H1 (cell line): Measurements from ENCODE around the gene NAA60. TPM values are rescaled to one million over a fixed set of nuclear protein-coding genes. Genes with fewer than 3 reads are reported as not detected.

Source experiments
- CTCF ChIP-seq, 3 experiments: IDR thresholded peaks; 1 replicate in 2 of 3; 2 replicates in 1 of 3; pipeline versions ENCODE4 v1.5.1 to v1.6.1; 2011; ENCODE audit warnings: low read length in 3 of 3, mild to moderate bottlenecking in 3 of 3, inconsistent platforms in 2 of 3, low read depth in 1 of 3, moderate library complexity in 1 of 3; ENCODE audit not compliant: insufficient read depth in 1 of 3; ENCODE audit errors: control extremely low read depth in 1 of 3
- polyA plus RNA-seq, 7 experiments: library from polyadenylated mRNA; depleted of rRNA in 3 of 7; stranded (reverse) in 5 of 7; unstranded in 2 of 7; fragments of >200 nt in 5 of 7; fragments of 200-250 nt in 2 of 7; gene quantifications; 1 replicate in 5 of 7; 2 replicates in 1 of 7; 4 replicates in 1 of 7; pipeline versions ENCODE4 v1.2.1 to v1.2.3, GENCODE V29; 2011 to 2013; ENCODE audit warnings: missing spikeins in 2 of 7, mixed read lengths in 2 of 7
- total RNA-seq: library from RNA; stranded (reverse); fragmentation: NEBNext Ultra II Directional; extraction: Animal tissue kit (Norgen Biotek cat#: 25700); gene quantifications from 2 replicates; pipeline ENCODE4 v1.2.1, GENCODE V29; 2021

The NAA60 gene
- total and polyA plus RNA-seq, 2 of the 8 experiments (the other 6 are each of a cell fraction or from before 2014, with no cell fraction given) = 34.1 to 47.6 TPM

GRCh38 chr16:3413730-3414379, 29.6 kb upstream of the NAA60 start (continued):
- TF ChIP-seq CTCF (IDR thresholded peaks at IDR 0.05; ENCODE audit: control extremely low read depth in 1 of 3, insufficient read depth in 1 of 3, low read depth in 1 of 3, low read length in 3 of 3) = no peak
